Activated CD8-positive, alpha-beta T cell treated with anti-CD3 and anti-CD28 coated beads, Interleukin-2, amount 10 ng/mL, durations not matched to agents 7 days and 5 days (primary cell): ENCODE data around the gene MXRA8. TPM values are rescaled to one million over a fixed set of nuclear protein-coding genes. Genes with fewer than 3 reads are reported as not detected.

Experiments used
- ATAC-seq: fragments of 150-1000 bp; cut with Tn5 transposase; one replicate; pipeline ENCODE4 v1.10.0; 2021; ENCODE audit warnings: moderate library complexity
- CTCF ChIA-PET: fragments of 350-600 bp; sonication (Branson Sonifier 250); formaldehyde crosslinking; loops from one replicate; lab custom pipeline; 2021; ENCODE audit warnings: antibody characterized with exemption; lab: Charles Lee
- POLR2A ChIA-PET: fragments of 350-600 bp; sonication (Branson Sonifier 250); formaldehyde crosslinking; loops from one replicate; lab custom pipeline; 2021; ENCODE audit warnings: antibody characterized with exemption; lab: Charles Lee
- DNase-seq: peaks from one replicate; pipeline ENCODE4 v3.0.0-alpha.2; 2020
- H3K27ac Mint-ChIP-seq: one replicate; pipeline ENCODE4 v1.8.0; 2021; ENCODE audit warnings: mild to moderate bottlenecking, mixed read lengths
- H3K27me3 Mint-ChIP-seq: one replicate; pipeline ENCODE4 v1.8.0; 2021; ENCODE audit warnings: low read depth, mixed read lengths
- H3K36me3 Mint-ChIP-seq: one replicate; pipeline ENCODE4 v1.8.0; 2021; ENCODE audit warnings: low read depth, mixed read lengths
- H3K4me1 Mint-ChIP-seq: one replicate; pipeline ENCODE4 v1.8.0; 2021; ENCODE audit warnings: low read depth, mixed read lengths
- H3K4me3 Mint-ChIP-seq: one replicate; pipeline ENCODE4 v1.8.0; 2021; ENCODE audit warnings: mild to moderate bottlenecking, mixed read lengths
- H3K9me3 Mint-ChIP-seq: one replicate; pipeline ENCODE4 v1.8.0; 2022; ENCODE audit warnings: mixed read lengths; ENCODE audit not compliant: insufficient read depth
- total RNA-seq, 2 experiments: library from RNA; stranded (reverse); gene quantifications; one replicate each; pipeline ENCODE4 v1.2.3, GENCODE V29; 2021

Gene MXRA8
- total RNA-seq, 2 experiments from 2014 or later, result not detected

GRCh38 chr1:1346501-1346890 lies 11.9 kb downstream of the MXRA8 start:
- CTCF ChIA-PET, result interaction anchor here (2.6 kb wide), 1 partner anchor 29 kb away, joined by 8 read pairs; the partner anchor contains the start of gene AURKAIP1
- DNase-seq, result no peak
- ATAC-seq, result no peak
- Mint-ChIP-seq H3K36me3 (no peaks in the 10 kb centered on the region), H3K27ac (no peak overlapping the region), H3K4me3 (no peak overlapping the region), H3K9me3 (no peaks in the 10 kb centered on the region), H3K27me3 (no peaks in the 10 kb centered on the region), H3K4me1 (peaks cover 20% of the 10 kb centered on the region)
- POLR2A ChIA-PET, result no interaction called here

- ChIA-PET CTCF (no interaction called here), POLR2A (interaction anchor here (1.4 kb wide), 1 partner anchor 29 kb away, joined by 3 read pairs; the partner anchor contains the start of gene AURKAIP1)
- no peak overlapping the region for H3K4me3 Mint-ChIP-seq
- ATAC-seq (no peak), DNase-seq (no peak)
- no peaks in the 10 kb centered on the region for H3K27me3 Mint-ChIP-seq
- H3K36me3 Mint-ChIP-seq, result peaks cover 5% of the 10 kb centered on the region
- no peak overlapping the region for H3K27ac Mint-ChIP-seq
- H3K4me1 Mint-ChIP-seq, result peaks cover 20% of the 10 kb centered on the region
- no peaks in the 10 kb centered on the region for H3K9me3 Mint-ChIP-seq
Measured at GRCh38 chr1:1345860-1346500, 12.4 kb downstream of the MXRA8 start.

GRCh38 chr1:1345384-1345783 lies 13.0 kb downstream of the MXRA8 start:
- DNase-seq (no peak), ATAC-seq (no peak)
- peaks cover 11% of the 10 kb centered on the region for H3K36me3 Mint-ChIP-seq
- no peaks in the 10 kb centered on the region for H3K27me3 Mint-ChIP-seq
- ChIA-PET POLR2A (interaction anchor here (1.4 kb wide), 1 partner anchor 30 kb away, joined by 3 read pairs; the partner anchor contains the start of gene AURKAIP1), CTCF (no interaction called here)
- H3K4me1 Mint-ChIP-seq, result peaks cover 20% of the 10 kb centered on the region
- no peak overlapping the region for H3K4me3 Mint-ChIP-seq
- no peaks in the 10 kb centered on the region for H3K9me3 Mint-ChIP-seq
- H3K27ac Mint-ChIP-seq, result no peak overlapping the region

GRCh38 chr1:1344655-1345361 lies 13.5 kb downstream of the MXRA8 start:
- H3K9me3 Mint-ChIP-seq, result no peaks in the 10 kb centered on the region
- ATAC-seq (no peak), DNase-seq (no peak)
- H3K36me3 Mint-ChIP-seq, result peaks cover 11% of the 10 kb centered on the region
- ChIA-PET CTCF (no interaction called here), POLR2A (interaction anchor here (1.4 kb wide), 1 partner anchor 30 kb away, joined by 3 read pairs; the partner anchor contains the start of gene AURKAIP1)
- H3K4me1 Mint-ChIP-seq, result peaks cover 20% of the 10 kb centered on the region
- no peaks in the 10 kb centered on the region for H3K27me3 Mint-ChIP-seq
- H3K4me3 Mint-ChIP-seq, result no peak overlapping the region
- no peak overlapping the region for H3K27ac Mint-ChIP-seq

- H3K4me1 Mint-ChIP-seq, result peaks cover 20% of the 10 kb centered on the region
- no peak overlapping the region for H3K4me3 Mint-ChIP-seq
- H3K27ac Mint-ChIP-seq, result no peak overlapping the region
- peaks cover 14% of the 10 kb centered on the region for H3K36me3 Mint-ChIP-seq
- no peaks in the 10 kb centered on the region for H3K9me3 Mint-ChIP-seq
- CTCF ChIA-PET, result no interaction called here
- no peak for DNase-seq
- no peaks in the 10 kb centered on the region for H3K27me3 Mint-ChIP-seq
- no peak for ATAC-seq
- POLR2A ChIA-PET, result no interaction called here
Measured at GRCh38 chr1:1343811-1344421, 14.4 kb downstream of the MXRA8 start.

- Mint-ChIP-seq H3K27me3 (no peaks in the 10 kb centered on the region), H3K36me3 (peaks cover 18% of the 10 kb centered on the region), H3K4me3 (no peak overlapping the region), H3K4me1 (peaks cover 13% of the 10 kb centered on the region), H3K27ac (no peak overlapping the region), H3K9me3 (no peaks in the 10 kb centered on the region)
- CTCF ChIA-PET, result no interaction called here
- ATAC-seq (no peak), DNase-seq (no peak)
- POLR2A ChIA-PET, result no interaction called here
Measured at GRCh38 chr1:1342584-1343115, 15.7 kb downstream of the MXRA8 start.

GRCh38 chr1:1342061-1342562 lies 16.2 kb downstream of the MXRA8 start:
- ATAC-seq (no peak), DNase-seq (no peak)
- Mint-ChIP-seq H3K27me3 (no peaks in the 10 kb centered on the region), H3K9me3 (no peaks in the 10 kb centered on the region), H3K36me3 (peaks cover 18% of the 10 kb centered on the region), H3K4me3 (no peak overlapping the region), H3K27ac (no peak overlapping the region), H3K4me1 (peaks cover 7% of the 10 kb centered on the region)
- CTCF ChIA-PET, result no interaction called here
- POLR2A ChIA-PET, result no interaction called here

GRCh38 chr1:1341549-1342021 lies 16.8 kb downstream of the MXRA8 start:
- DNase-seq, result no peak
- no peaks in the 10 kb centered on the region for H3K27me3 Mint-ChIP-seq
- H3K4me1 Mint-ChIP-seq, result peaks cover 3% of the 10 kb centered on the region
- H3K36me3 Mint-ChIP-seq, result peaks cover 18% of the 10 kb centered on the region
- CTCF ChIA-PET, result no interaction called here
- H3K9me3 Mint-ChIP-seq, result no peaks in the 10 kb centered on the region
- no peak overlapping the region for H3K4me3 Mint-ChIP-seq
- POLR2A ChIA-PET, result no interaction called here
- no peak overlapping the region for H3K27ac Mint-ChIP-seq
- no peak for ATAC-seq

GRCh38 chr1:1340791-1341548 lies 17.4 kb downstream of the MXRA8 start:
- no peak overlapping the region for H3K27ac Mint-ChIP-seq
- no peaks in the 10 kb centered on the region for H3K27me3 Mint-ChIP-seq
- H3K9me3 Mint-ChIP-seq, result no peaks in the 10 kb centered on the region
- H3K4me1 Mint-ChIP-seq, result peaks cover under 1% of the 10 kb centered on the region
- ChIA-PET CTCF (no interaction called here), POLR2A (no interaction called here)
- ATAC-seq, result no peak
- DNase-seq, result no peak
- no peak overlapping the region for H3K4me3 Mint-ChIP-seq
- H3K36me3 Mint-ChIP-seq, result peaks cover 18% of the 10 kb centered on the region

GRCh38 chr1:1340185-1340584 lies 18.2 kb downstream of the MXRA8 start:
- no peak overlapping the region for H3K27ac Mint-ChIP-seq
- no peak for ATAC-seq
- POLR2A ChIA-PET, result no interaction called here
- H3K4me1 Mint-ChIP-seq, result no peaks in the 10 kb centered on the region
- CTCF ChIA-PET, result no interaction called here
- H3K9me3 Mint-ChIP-seq, result no peaks in the 10 kb centered on the region
- H3K4me3 Mint-ChIP-seq, result no peak overlapping the region
- no peaks in the 10 kb centered on the region for H3K27me3 Mint-ChIP-seq
- peaks cover 18% of the 10 kb centered on the region for H3K36me3 Mint-ChIP-seq
- DNase-seq, result no peak

GRCh38 chr1:1338278-1338677 lies 20.1 kb downstream of the MXRA8 start:
- H3K9me3 Mint-ChIP-seq, result no peaks in the 10 kb centered on the region
- H3K27ac Mint-ChIP-seq, result no peak overlapping the region
- CTCF ChIA-PET, result no interaction called here
- no peak overlapping the region for H3K4me3 Mint-ChIP-seq
- peaks cover 18% of the 10 kb centered on the region for H3K36me3 Mint-ChIP-seq
- H3K27me3 Mint-ChIP-seq, result no peaks in the 10 kb centered on the region
- no peak for ATAC-seq
- no peak for DNase-seq
- POLR2A ChIA-PET, result no interaction called here
- H3K4me1 Mint-ChIP-seq, result no peaks in the 10 kb centered on the region
